ENCODE measurements around the gene FBXL17. TPM values are rescaled to one million over a fixed set of nuclear protein-coding genes. Genes with fewer than 3 reads are reported as not detected.
"Not testable (repeated sequence)": the region's sequence is repeated elsewhere in the genome, so short reads cannot be mapped to it uniquely, and the experiment has no call there.

Gene FBXL17
- total RNA-seq, 1 donor from 2014 or later: 15.9 TPM

GRCh38 chr5:108276187-108277050, 105.5 kb downstream of the FBXL17 start:
- Mint-ChIP-seq H3K9me3 (ENCODE audit: low read depth) (peaks cover 7% of the 10 kb centered on the region), H3K4me1 (ENCODE audit: low read depth) (peaks cover 27% of the 10 kb centered on the region), H3K27ac (no peak overlapping the region), H3K36me3 (ENCODE audit: insufficient read depth) (peaks cover 3% of the 10 kb centered on the region), H3K27me3 (no peaks in the 10 kb centered on the region), H3K4me3 (ENCODE audit: low read depth) (no peak overlapping the region)
- TF ChIP-seq CTCF (IDR thresholded peaks at IDR 0.05; ENCODE audit: unreplicated experiment): no peak
- no peak for DNase-seq (ENCODE audit: low spot score, unreplicated experiment)

GRCh38 chr5:108274080-108274479, 107.8 kb downstream of the FBXL17 start:
- not testable (repeated sequence) for DNase-seq (ENCODE audit: low spot score, unreplicated experiment); H3K36me3 Mint-ChIP-seq (ENCODE audit: insufficient read depth); H3K9me3 Mint-ChIP-seq (ENCODE audit: low read depth); H3K27ac Mint-ChIP-seq; H3K4me3 Mint-ChIP-seq (ENCODE audit: low read depth); H3K27me3 Mint-ChIP-seq
- peaks cover 20% of the 10 kb centered on the region for H3K4me1 Mint-ChIP-seq (ENCODE audit: low read depth)

GRCh38 chr5:108271127-108271526, 110.8 kb downstream of the FBXL17 start:
- peaks cover 3% of the 10 kb centered on the region for H3K9me3 Mint-ChIP-seq (ENCODE audit: low read depth)
- no peak for TF ChIP-seq CTCF (IDR thresholded peaks at IDR 0.05; ENCODE audit: unreplicated experiment)

GRCh38 chr5:108266242-108266641, 115.7 kb downstream of the FBXL17 start:
- DNase-seq (ENCODE audit: low spot score, unreplicated experiment): no peak
- no peaks in the 10 kb centered on the region for H3K9me3 Mint-ChIP-seq (ENCODE audit: low read depth)
- H3K36me3 Mint-ChIP-seq (ENCODE audit: insufficient read depth): no peaks in the 10 kb centered on the region
- no peak overlapping the region for H3K4me3 Mint-ChIP-seq (ENCODE audit: low read depth)
- no peaks in the 10 kb centered on the region for H3K27me3 Mint-ChIP-seq
- no peak for TF ChIP-seq CTCF (IDR thresholded peaks at IDR 0.05; ENCODE audit: unreplicated experiment)
- peaks cover 4% of the 10 kb centered on the region for H3K4me1 Mint-ChIP-seq (ENCODE audit: low read depth)
- no peak overlapping the region for H3K27ac Mint-ChIP-seq

More at GRCh38 chr5:108271127-108271526, 110.8 kb downstream of the FBXL17 start:
- no peak overlapping the region for H3K4me3 Mint-ChIP-seq (ENCODE audit: low read depth)
- peaks cover 2% of the 10 kb centered on the region for H3K36me3 Mint-ChIP-seq (ENCODE audit: insufficient read depth)
- peaks cover 11% of the 10 kb centered on the region for H3K4me1 Mint-ChIP-seq (ENCODE audit: low read depth)
- H3K27me3 Mint-ChIP-seq: no peaks in the 10 kb centered on the region
- H3K27ac Mint-ChIP-seq: no peak overlapping the region
- DNase-seq (ENCODE audit: low spot score, unreplicated experiment): no peak

- Mint-ChIP-seq H3K4me3 (ENCODE audit: low read depth) (no peak overlapping the region), H3K36me3 (ENCODE audit: insufficient read depth) (no peaks in the 10 kb centered on the region), H3K27ac (no peak overlapping the region), H3K9me3 (ENCODE audit: low read depth) (no peaks in the 10 kb centered on the region), H3K27me3 (no peaks in the 10 kb centered on the region), H3K4me1 (ENCODE audit: low read depth) (peaks cover 9% of the 10 kb centered on the region)
- TF ChIP-seq CTCF (IDR thresholded peaks at IDR 0.05; ENCODE audit: unreplicated experiment): no peak
- DNase-seq (ENCODE audit: low spot score, unreplicated experiment): no peak
Measured at GRCh38 chr5:108264533-108264932, 117.4 kb downstream of the FBXL17 start.

- DNase-seq (ENCODE audit: low spot score, unreplicated experiment): no peak
- peaks cover 20% of the 10 kb centered on the region for H3K4me1 Mint-ChIP-seq (ENCODE audit: low read depth)
- H3K4me3 Mint-ChIP-seq (ENCODE audit: low read depth): no peak overlapping the region
- no peaks in the 10 kb centered on the region for H3K36me3 Mint-ChIP-seq (ENCODE audit: insufficient read depth)
- TF ChIP-seq CTCF (IDR thresholded peaks at IDR 0.05; ENCODE audit: unreplicated experiment): no peak
- no peak overlapping the region for H3K27ac Mint-ChIP-seq
- H3K27me3 Mint-ChIP-seq: no peaks in the 10 kb centered on the region
- H3K9me3 Mint-ChIP-seq (ENCODE audit: low read depth): no peaks in the 10 kb centered on the region
Measured at GRCh38 chr5:108263338-108263737, 118.6 kb downstream of the FBXL17 start.
